Stimulated activated CD4-positive, alpha-beta T cell treated with anti-CD3 and anti-CD28 coated beads, TNF-alpha, amount 100 ng/mL, for 48 hours (primary cell): Measurements from ENCODE around the gene RASA3.

ENCODE experiments used
- DNase-seq, 3 donors: peaks; one replicate each; pipeline ENCODE4 v3.0.0-alpha.2; 2020; ENCODE audit warnings: low read depth in 3 of 3

Gene RASA3

DNA sequence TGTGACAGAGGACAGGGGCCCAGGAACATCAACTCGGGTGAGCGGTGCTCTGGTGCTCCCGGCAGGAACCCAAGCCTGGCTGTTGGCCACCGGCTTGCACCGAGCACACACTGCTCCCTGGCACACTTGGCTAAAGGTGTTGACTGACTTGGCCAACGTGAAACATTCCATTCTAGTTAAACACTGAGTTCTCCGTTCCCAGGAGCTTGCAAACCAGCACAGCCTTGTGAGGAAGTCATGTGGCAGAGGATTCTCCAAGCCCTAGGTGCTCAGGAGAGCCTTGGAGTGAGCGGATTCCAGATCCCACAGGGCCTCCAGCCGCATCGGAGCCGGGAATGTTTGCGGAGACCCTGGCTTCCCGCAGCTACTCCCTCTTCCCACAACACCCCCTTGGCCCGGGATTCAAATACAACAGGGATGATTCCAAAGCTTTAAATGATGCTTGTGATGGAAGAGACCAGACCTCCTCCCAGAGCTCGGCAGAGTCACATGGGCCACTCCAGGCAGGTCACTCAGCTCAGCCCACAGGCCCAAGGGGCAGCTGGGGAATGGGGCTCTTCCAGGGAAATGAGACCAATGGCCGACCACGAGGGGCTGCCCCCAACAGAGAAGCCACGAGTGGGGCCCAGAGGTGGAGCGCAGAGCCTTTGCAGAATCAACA, 161.5 kb downstream of the RASA3 start:
- DNase-seq = no peak

DNA sequence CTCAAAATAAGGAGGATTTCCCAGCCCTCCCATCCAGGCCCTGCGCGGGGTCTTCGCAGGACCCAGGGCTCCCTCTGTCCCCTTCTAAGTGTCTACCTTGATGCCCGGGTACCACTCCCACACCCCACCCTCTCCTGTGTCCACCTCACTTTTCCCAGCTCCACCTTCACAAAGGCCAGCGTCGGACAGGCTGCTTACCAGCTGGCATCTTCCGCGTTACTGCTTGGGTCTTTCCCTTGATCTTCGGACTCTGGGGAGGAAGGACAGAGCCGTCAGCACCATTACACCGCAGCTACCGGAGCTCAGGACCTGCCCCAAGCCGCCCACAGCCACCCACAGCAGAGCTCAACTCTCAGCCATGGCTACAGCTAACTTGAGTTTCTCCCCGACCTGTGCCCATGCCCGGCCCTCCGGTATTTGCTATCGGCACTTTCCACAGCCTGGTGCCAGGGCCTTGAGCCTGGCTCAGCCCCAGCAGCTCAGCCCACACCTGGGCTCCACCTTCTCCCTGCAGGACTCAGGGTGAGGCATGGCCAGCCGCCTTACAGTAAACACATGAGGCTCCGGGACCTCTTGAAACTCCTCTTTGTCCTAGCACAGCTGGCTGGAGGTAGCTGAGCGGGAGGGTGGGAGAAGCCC, 162.3 kb downstream of the RASA3 start:
- no peak for DNase-seq

GRCh38 chr13:113969311-113969972, 163.0 kb downstream of the RASA3 start:
- DNase-seq = no peak

DNA sequence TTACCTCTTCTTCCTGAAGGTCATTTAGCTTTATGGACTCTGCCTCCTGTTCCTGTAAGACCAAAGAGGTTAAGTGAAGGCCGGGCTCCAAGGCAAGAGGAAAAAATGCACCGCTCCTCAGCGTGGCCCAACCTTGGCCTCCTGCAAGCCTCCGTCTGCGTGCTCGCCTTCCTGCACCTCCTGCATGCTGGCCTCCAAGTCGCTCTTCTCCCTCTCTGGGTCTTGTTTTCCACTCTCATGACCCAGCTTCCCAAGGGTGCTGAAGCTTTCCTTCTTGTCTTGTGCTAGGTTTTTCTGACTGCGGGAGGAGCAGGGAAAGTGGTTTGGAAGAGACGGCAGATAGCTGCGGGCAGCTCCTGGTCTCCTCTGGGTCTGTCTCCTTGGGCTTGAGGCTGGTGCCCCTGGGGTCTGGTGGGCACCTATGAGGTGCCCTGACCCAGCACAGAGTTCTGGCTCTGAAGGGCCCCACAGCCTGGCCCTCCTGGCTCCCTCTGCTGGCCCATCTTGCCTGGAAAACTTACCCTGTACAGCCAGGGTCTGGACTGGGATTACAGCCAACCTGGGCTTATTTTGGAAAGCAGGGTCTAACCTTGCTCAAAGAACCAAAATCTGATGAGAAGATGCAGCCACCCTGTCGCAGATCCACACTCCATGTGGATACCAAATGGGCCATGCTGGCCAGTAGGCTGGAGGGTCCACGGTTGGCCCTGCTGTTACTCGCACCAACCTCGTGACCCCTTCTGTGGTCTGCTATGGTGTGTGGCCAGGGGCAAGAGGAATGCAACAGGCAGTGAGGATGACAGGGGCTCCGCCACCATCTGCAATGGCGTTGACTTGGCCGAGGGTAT, 163.7 kb downstream of the RASA3 start:
- DNase-seq = no peak

GRCh38 chr13:113967729-113968462, 164.5 kb downstream of the RASA3 start:
- DNase-seq = no peak

GRCh38 chr13:113967206-113967720, 165.2 kb downstream of the RASA3 start:
- DNase-seq = no peak

DNA sequence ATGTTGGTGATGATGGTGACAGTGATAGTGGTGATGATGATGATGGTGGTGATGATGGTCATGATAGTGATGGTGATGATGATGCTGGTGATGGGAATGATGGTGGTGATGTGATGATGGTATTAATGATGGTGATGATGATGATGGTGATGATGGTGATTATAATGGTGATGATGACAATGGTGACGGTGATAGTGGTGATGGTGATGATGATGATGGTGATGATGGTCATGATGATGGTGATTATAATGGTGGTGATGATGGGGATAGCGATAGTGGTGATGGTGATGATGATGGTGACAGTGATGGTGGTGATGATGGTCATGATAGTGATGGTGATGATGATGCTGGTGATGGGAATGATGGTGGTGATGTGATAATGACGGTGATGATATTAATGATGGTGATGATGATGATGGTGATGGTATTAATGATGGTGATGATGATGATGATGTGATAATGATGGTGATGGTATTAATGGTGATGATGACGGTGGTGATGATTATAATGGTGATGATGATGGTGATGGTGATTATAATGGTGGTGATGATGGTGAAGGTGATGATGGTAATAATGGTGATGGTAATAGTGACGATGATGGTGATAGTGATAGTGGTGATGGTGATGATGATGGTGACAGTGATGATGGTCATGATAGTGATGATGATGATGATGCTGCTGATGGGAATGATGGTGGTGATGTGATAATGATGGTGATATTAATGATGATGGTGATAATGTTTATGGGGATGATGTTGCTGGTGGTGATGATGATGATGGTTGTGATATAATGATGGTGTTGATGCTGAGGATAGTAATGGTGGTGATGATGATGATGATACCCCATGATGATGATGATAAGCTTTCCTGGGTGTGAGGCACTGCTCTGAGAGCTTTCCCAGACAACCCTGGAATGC, 166.2 kb downstream of the RASA3 start:
- DNase-seq = no peak

GRCh38 chr13:113965383-113965874, 167.0 kb downstream of the RASA3 start:
- DNase-seq = no peak

- no peak for DNase-seq
These were observed 168.0 kb downstream of the RASA3 start for GRCh38 chr13:113964251-113964995.

DNA sequence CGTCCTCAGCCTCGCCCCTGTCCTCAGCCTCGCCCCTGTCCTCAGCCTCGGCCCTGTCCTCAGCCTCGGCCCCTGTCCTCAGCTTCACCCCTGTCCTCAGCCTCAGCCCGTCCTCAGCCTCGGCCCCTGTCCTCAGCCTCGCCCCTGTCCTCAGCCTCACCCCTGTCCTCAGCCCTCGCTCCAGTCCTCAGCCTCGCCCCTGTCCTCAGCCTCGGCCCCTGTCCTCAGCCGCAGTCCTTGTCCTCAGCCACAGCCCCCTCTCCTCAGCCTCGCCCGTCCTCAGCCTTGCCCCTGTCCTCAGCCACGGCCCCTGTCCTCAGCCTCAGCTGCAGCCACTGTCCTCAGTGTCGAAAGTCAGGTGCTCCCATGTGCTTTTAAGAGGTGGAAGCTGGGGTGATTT, 169.0 kb downstream of the RASA3 start:
- DNase-seq = no peak

- no peak for DNase-seq
These were observed 169.4 kb downstream of the RASA3 start for GRCh38 chr13:113962975-113963374.

- no peak for DNase-seq
These were observed 170.0 kb downstream of the RASA3 start for GRCh38 chr13:113962386-113962785.

DNA sequence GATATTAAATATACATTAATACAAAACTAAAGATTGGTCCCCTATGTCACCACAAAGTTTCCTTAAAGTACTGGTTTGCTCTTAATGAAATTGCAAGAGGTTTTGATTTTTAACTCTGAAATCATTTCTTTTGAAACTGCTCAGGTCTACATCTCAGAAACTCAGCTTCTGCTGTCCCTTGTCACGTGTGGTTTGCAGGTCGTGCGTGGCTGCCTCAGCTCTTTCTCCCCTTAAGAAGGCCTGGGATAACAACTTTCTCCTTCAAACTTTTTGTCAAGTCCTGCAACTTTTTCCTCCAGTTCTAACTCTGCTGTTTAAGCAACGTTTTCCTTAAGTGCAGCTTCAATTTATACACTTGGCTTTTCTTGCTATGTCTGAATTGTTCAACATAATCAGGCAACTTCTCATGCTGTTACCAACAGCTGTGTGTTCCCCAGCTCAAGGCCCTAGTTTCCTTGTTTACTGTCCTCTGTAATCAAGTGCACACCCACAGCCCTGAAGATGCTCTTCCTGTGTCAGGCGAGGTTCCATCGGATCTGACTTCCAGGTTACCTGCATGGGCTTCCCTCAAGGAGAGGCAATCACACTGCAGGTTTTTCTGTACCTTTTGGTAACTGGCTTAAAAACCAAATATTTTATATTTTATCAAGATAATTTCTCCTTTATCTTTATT, 172.0 kb downstream of the RASA3 start:
- no peak for DNase-seq

DNA sequence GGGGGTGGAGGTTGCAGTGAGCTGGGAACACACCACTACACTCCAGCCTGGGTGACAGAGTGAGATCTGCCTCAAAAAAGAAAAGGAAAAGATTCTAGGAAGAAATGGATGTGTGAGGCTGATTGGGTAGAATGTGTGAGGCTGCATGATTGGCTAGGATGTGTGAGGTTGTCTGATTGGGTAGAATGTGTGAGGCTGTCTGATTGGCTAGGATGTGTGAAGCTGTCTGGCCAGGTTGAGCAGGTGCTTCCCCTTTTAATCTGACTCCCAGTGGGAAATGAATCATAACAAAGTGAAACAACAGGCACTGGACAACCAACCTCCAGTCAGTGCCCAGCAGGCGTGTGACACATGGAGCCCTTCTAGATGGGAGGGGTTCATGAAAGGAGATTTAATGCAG, 173.2 kb downstream of the RASA3 start:
- DNase-seq = no peak

DNA sequence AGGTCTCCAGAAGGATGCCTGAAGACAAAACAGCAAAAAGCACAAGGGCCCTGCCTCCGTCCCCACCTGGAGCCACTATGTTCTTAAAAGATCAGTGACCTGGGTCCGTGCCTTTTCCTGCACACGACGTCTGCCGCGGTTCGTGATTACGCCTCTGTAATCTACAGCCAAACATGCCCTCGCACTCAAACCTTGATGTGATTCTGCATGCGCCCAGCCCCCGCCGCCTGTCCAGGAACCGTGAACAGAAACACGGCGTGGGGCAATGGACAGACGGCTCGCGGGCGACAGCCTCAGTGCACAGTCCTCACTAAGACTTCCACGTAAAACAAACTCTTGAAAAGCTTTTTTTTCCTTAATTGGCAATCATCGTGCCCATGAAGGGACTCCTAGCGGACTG, 174.1 kb downstream of the RASA3 start:
- no peak for DNase-seq

DNA sequence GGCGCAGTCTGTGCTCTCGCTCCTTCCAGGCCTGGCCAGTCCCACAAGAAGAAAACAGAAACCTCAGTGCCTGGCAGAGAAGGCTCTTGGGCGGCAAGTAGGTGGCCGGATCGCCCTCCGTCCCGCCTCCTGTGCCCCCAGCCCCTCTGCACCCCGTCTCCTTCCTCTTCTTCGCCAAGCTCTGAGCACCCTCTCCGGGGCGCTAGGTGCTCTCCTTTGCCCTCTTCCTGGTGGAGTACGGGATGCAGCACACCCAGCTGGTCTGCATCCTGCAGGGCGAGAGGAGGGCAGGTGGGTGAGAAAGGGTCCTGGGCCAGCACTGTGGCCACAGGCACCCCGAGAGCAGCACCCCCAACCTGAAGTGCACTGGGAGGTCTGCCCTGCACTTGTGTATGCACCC, 175.9 kb downstream of the RASA3 start:
- DNase-seq = no peak

DNA sequence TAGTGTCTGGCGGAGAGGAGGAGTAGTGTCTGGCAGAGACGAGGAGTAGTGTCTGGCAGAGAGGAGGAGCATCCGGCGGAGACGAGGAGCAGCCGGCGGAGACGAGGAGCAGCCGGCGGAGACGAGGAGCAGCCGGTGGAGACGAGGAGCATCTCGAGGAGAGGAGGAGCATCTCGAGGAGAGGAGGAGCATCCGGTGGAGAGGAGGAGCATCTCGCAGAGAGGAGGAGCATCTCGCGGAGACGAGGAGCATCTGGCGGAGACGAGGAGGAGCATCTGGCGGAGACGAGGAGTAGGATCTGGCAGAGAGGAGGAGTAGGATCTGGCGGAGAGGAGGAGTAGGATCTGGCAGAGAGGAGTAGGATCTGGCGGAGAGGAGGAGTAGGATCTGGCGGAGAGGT, 176.7 kb downstream of the RASA3 start:
- no peak for DNase-seq

- no peak for DNase-seq
These were observed 177.2 kb downstream of the RASA3 start for GRCh38 chr13:113955235-113955634.
